ENCODE data around the gene OLIG2. TPM values are rescaled to one million over a fixed set of nuclear protein-coding genes. Genes with fewer than 3 reads are reported as not detected.

The OLIG2 gene
- total RNA-seq, 1 donor from 2014 or later, result not detected

DNA sequence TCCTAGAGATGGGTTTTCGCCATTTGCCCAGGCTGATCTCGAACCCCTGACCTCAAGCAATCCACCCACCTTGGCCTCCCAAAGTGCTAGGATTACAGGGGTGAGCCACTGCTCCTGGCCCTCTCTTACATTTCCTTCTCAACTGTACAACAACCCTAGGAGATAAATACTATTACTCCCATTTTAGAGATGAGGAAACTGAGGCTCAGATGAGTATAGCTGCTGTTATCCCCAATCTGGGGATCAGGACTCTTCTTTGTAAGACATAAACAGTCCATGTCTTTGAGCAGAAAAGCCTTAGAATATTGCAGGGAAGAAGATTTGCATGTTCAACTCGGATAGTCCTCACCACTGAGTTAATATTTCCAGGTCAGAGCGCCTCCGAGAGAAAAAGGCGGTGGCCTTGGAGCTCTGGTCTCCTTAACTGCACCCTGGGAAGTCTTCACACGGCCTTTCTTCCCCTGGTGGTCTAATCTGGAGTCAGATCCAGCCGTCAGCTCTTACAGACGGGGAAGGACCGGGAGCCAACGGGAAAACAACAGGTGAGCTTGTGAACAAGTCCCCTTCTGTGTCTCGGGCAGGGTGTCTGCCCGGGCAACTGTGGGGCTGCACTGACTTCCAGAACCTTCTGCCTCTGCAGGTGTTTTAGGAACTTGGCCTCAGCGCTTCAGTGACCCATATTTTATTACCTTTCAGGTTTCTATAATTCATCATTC is 38.3 kb downstream of the OLIG2 start:
- Histone ChIP-seq H3K36me3 (ENCODE audit: control insufficient read depth, insufficient read depth, low read length) (no peaks in the 10 kb centered on the region), H3K4me3 (ENCODE audit: low read depth, low read length) (no peak overlapping the region), H3K27me3 (ENCODE audit: control insufficient read depth, insufficient read depth, low read length) (peaks cover 48% of the 10 kb centered on the region)
- DNase-seq (ENCODE audit: low read depth), result no peak
- TF ChIP-seq, protein P1, sequence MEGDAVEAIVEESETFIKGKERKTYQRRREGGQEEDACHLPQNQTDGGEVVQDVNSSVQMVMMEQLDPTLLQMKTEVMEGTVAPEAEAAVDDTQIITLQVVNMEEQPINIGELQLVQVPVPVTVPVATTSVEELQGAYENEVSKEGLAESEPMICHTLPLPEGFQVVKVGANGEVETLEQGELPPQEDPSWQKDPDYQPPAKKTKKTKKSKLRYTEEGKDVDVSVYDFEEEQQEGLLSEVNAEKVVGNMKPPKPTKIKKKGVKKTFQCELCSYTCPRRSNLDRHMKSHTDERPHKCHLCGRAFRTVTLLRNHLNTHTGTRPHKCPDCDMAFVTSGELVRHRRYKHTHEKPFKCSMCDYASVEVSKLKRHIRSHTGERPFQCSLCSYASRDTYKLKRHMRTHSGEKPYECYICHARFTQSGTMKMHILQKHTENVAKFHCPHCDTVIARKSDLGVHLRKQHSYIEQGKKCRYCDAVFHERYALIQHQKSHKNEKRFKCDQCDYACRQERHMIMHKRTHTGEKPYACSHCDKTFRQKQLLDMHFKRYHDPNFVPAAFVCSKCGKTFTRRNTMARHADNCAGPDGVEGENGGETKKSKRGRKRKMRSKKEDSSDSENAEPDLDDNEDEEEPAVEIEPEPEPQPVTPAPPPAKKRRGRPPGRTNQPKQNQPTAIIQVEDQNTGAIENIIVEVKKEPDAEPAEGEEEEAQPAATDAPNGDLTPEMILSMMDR (IDR thresholded peaks at IDR 0.05; ENCODE audit: insufficient read depth, low read length, poor library complexity, severe bottlenecking), result no peak

DNA sequence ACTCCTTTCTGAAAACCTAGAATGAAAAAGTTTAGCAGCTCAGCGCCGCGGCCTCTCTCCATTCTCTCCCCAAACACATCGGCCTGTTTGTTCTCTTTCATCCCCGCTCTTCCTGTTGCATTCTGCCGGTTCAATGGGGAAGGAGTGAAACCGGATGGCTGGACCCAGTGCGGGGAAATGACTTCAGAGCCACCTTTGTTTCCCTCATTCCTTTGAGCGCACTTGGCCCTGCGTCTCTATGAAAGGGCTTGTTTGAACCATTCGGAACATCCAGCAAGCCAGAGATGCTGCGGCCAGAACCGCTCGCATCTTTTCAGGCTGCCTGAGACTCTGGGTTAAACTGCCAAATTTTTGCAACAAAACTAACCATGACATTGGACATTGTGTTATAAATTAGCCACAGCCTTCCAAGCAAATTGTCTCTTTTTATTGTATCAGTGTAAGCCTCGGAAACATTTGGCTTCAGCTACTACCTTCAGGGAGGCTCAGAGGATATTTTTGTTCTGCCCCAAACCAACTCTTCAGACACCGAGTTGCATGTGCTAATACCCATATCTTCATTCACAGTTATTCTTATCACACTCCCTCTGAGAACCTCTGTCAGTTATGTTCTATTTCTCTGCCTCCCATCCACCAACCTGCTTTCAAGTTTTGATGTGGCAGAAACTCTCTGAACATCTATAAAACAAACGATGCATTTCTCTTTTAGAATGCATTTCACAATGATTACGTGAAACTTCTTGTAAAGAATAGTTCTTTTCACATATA is 39.1 kb downstream of the OLIG2 start:
- DNase-seq (ENCODE audit: low read depth), result no peak
- H3K27me3 ChIP-seq (ENCODE audit: control insufficient read depth, insufficient read depth, low read length), result peaks cover 56% of the 10 kb centered on the region
- no peak overlapping the region for H3K4me3 ChIP-seq (ENCODE audit: low read depth, low read length)
- TF ChIP-seq, protein P1 (IDR thresholded peaks at IDR 0.05; ENCODE audit: insufficient read depth, low read length, poor library complexity, severe bottlenecking), result no peak
- no peaks in the 10 kb centered on the region for H3K36me3 ChIP-seq (ENCODE audit: control insufficient read depth, insufficient read depth, low read length)

GRCh38 chr21:33067043-33067442 is 41.3 kb downstream of the OLIG2 start:
- Histone ChIP-seq H3K27me3 (ENCODE audit: control insufficient read depth, insufficient read depth, low read length) (peaks cover 67% of the 10 kb centered on the region), H3K36me3 (ENCODE audit: control insufficient read depth, insufficient read depth, low read length) (no peaks in the 10 kb centered on the region), H3K4me3 (ENCODE audit: low read depth, low read length) (no peak overlapping the region)
- TF ChIP-seq, protein P1 (IDR thresholded peaks at IDR 0.05; ENCODE audit: insufficient read depth, low read length, poor library complexity, severe bottlenecking), result no peak
- no peak for DNase-seq (ENCODE audit: low read depth)

DNA sequence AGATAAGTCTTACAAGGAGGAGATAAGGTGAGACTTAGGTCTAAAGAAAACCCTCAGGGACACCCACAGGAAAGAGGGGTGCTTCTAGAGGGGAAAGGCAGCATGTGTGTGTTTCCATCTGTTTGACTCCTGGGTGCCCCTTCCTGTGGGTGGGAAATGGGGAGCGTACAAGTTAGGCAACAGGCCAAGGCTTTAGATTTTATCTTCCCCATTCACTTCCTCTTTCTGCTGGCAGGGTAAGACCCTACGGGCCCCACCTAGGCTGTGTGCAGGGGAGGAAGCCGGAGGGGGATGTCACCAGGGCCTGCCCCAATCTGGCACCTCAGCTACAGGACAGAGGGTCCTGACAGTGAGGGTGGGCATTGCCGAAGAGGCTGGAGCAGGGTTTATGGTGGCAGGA is 41.7 kb downstream of the OLIG2 start:
- Histone ChIP-seq H3K27me3 (ENCODE audit: control insufficient read depth, insufficient read depth, low read length) (peaks cover 71% of the 10 kb centered on the region), H3K36me3 (ENCODE audit: control insufficient read depth, insufficient read depth, low read length) (no peaks in the 10 kb centered on the region), H3K4me3 (ENCODE audit: low read depth, low read length) (no peak overlapping the region)
- DNase-seq (ENCODE audit: low read depth), result no peak
- TF ChIP-seq, protein P1 (IDR thresholded peaks at IDR 0.05; ENCODE audit: insufficient read depth, low read length, poor library complexity, severe bottlenecking), result no peak

DNA sequence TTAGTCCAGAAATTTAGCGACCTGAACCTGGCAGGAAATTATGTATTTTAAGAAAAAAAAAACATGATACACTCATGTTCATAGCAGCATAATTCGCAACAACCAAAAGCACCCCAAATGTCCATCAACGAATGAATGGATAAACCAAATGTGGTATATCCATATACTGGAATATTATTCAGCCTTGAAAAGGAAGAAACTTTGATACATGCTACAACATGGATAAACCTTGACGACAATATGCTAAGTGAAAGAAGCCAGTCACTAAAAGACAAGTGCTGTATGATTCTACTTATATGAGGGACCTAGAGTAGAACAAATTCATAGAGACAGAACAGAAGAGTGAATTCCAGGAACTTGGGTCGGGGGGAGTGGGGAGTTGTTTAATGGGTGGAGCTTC is 43.5 kb downstream of the OLIG2 start:
- Histone ChIP-seq H3K27me3 (ENCODE audit: control insufficient read depth, insufficient read depth, low read length) (peaks cover 76% of the 10 kb centered on the region), H3K36me3 (ENCODE audit: control insufficient read depth, insufficient read depth, low read length) (no peaks in the 10 kb centered on the region), H3K4me3 (ENCODE audit: low read depth, low read length) (no peak overlapping the region)
- TF ChIP-seq, protein P1 (IDR thresholded peaks at IDR 0.05; ENCODE audit: insufficient read depth, low read length, poor library complexity, severe bottlenecking), result no peak
- no peak for DNase-seq (ENCODE audit: low read depth)
